ENCODE measurements around the gene JAKMIP1.
"Not testable (repeated sequence)": the region's sequence is repeated elsewhere in the genome, so short reads cannot be mapped to it uniquely, and the experiment has no call there.

JAKMIP1 gene

GRCh38 chr4:6028168-6028567 is 172.2 kb downstream of the JAKMIP1 start:
- DNase-seq, result no peak

- no peak for DNase-seq
Observed at GRCh38 chr4:6027392-6027791, 173.0 kb downstream of the JAKMIP1 start.

GRCh38 chr4:6024313-6024960 is 175.9 kb downstream of the JAKMIP1 start:
- no peak for DNase-seq

GRCh38 chr4:6023731-6024130 is 176.6 kb downstream of the JAKMIP1 start:
- DNase-seq, result no peak

- no peak for DNase-seq
Observed at GRCh38 chr4:6022607-6023288, 177.6 kb downstream of the JAKMIP1 start.

- no peak for DNase-seq
Observed at GRCh38 chr4:6021831-6022606, 178.3 kb downstream of the JAKMIP1 start.

- no peak for DNase-seq
Observed at GRCh38 chr4:6020613-6021012, 179.7 kb downstream of the JAKMIP1 start.

GRCh38 chr4:6019316-6020263 is 180.8 kb downstream of the JAKMIP1 start:
- no peak for DNase-seq

GRCh38 chr4:6018331-6018730 is 182.0 kb downstream of the JAKMIP1 start, which contains the start of gene C4orf50:
TSS of gene C4orf50 (minus strand) at chr4:6018431.
- no peak for DNase-seq

GRCh38 chr4:6017800-6018199 is 182.5 kb downstream of the JAKMIP1 start:
- no peak for DNase-seq

GRCh38 chr4:6017030-6017429 is 183.3 kb downstream of the JAKMIP1 start:
- no peak for DNase-seq

GRCh38 chr4:6013564-6013963 is 186.8 kb downstream of the JAKMIP1 start:
- no peak for DNase-seq

- DNase-seq, result no peak
Observed at GRCh38 chr4:6012200-6012599, 188.1 kb downstream of the JAKMIP1 start.

- DNase-seq, result no peak
Observed at GRCh38 chr4:6011686-6012085, 188.7 kb downstream of the JAKMIP1 start.

- no peak for DNase-seq
Observed at GRCh38 chr4:6011271-6011671, 189.1 kb downstream of the JAKMIP1 start.

GRCh38 chr4:6010789-6011188 is 189.6 kb downstream of the JAKMIP1 start:
- no peak for DNase-seq

- no peak for DNase-seq
Observed at GRCh38 chr4:6009452-6009851, 190.9 kb downstream of the JAKMIP1 start.

GRCh38 chr4:6008766-6009385 is 191.5 kb downstream of the JAKMIP1 start:
- DNase-seq, result no peak

- no peak for DNase-seq
Observed at GRCh38 chr4:6008092-6008551, 192.2 kb downstream of the JAKMIP1 start.

- DNase-seq, result no peak
Observed at GRCh38 chr4:6005175-6005574, 195.2 kb downstream of the JAKMIP1 start.

GRCh38 chr4:6003485-6003884 is 196.9 kb downstream of the JAKMIP1 start:
- not testable (repeated sequence) for DNase-seq

- DNase-seq, result no peak
Observed at GRCh38 chr4:6002926-6003325, 197.4 kb downstream of the JAKMIP1 start.
